CMK (cell line): ENCODE results near the gene TLL1.

Source experiments
- DNase-seq: peaks from one replicate; pipeline ENCODE4 v3.0.0-alpha.2; 2010; ENCODE audit warnings: low read depth

The TLL1 gene

GRCh38 chr4:166049036-166049435, 176.0 kb downstream of the TLL1 start:
- DNase-seq = no peak

- DNase-seq = no peak
Observed at GRCh38 chr4:166064721-166065120, 191.7 kb downstream of the TLL1 start.

- DNase-seq = no peak
Observed at GRCh38 chr4:166065324-166065723, 192.3 kb downstream of the TLL1 start.

- no peak for DNase-seq
Observed at GRCh38 chr4:166066936-166067335, 193.9 kb downstream of the TLL1 start.

- DNase-seq = no peak
Observed at GRCh38 chr4:166067915-166068314, 194.9 kb downstream of the TLL1 start.

- no peak for DNase-seq
Observed at GRCh38 chr4:166073783-166074182, 200.7 kb downstream of the TLL1 start.

- no peak for DNase-seq
Observed at GRCh38 chr4:166075599-166075998, 202.6 kb downstream of the TLL1 start.

GRCh38 chr4:166077782-166078181, 204.7 kb downstream of the TLL1 start:
- DNase-seq = no peak

- DNase-seq = no peak
Observed at GRCh38 chr4:166078383-166078782, 205.3 kb downstream of the TLL1 start.

GRCh38 chr4:166078955-166079354, 205.9 kb downstream of the TLL1 start:
- no peak for DNase-seq

GRCh38 chr4:166087569-166087968, 214.5 kb downstream of the TLL1 start:
- no peak for DNase-seq

- DNase-seq = no peak
Observed at GRCh38 chr4:166088576-166088975, 215.5 kb downstream of the TLL1 start.

- no peak for DNase-seq
Observed at GRCh38 chr4:166091146-166091545, 218.1 kb downstream of the TLL1 start.

- DNase-seq = no peak
Observed at GRCh38 chr4:166091912-166092510, 219.0 kb downstream of the TLL1 start.

- no peak for DNase-seq
Observed at GRCh38 chr4:166092797-166093290, 219.8 kb downstream of the TLL1 start.

GRCh38 chr4:166104623-166105022, 231.6 kb downstream of the TLL1 start:
- no peak for DNase-seq

- DNase-seq = no peak
Observed at GRCh38 chr4:166121897-166122296, 248.9 kb downstream of the TLL1 start.

- no peak for DNase-seq
Observed at GRCh38 chr4:166123546-166123945, 250.5 kb downstream of the TLL1 start.

- no peak for DNase-seq
Observed at GRCh38 chr4:166128403-166128802, 255.4 kb downstream of the TLL1 start.

GRCh38 chr4:166134285-166134684, 261.2 kb downstream of the TLL1 start:
- DNase-seq = no peak

- no peak for DNase-seq
Observed at GRCh38 chr4:166140951-166141350, 267.9 kb downstream of the TLL1 start.

- no peak for DNase-seq
Observed at GRCh38 chr4:166143227-166143626, 270.2 kb downstream of the TLL1 start.

GRCh38 chr4:166144607-166145006, 271.6 kb downstream of the TLL1 start:
- DNase-seq = no peak

GRCh38 chr4:166146806-166147540, 273.9 kb downstream of the TLL1 start:
- DNase-seq = no peak
